ENCODE results near the gene FCF1. TPM values are rescaled to one million over a fixed set of nuclear protein-coding genes. Genes with fewer than 3 reads are reported as not detected.
"Not testable (repeated sequence)": the region's sequence is repeated elsewhere in the genome, so short reads cannot be mapped to it uniquely, and the experiment has no call there.

The FCF1 gene
- total RNA-seq, 1 donor from 2014 or later, result 68.2 TPM

GRCh38 chr14:74754899-74755298 is 42.0 kb downstream of the FCF1 start:
- Mint-ChIP-seq H3K4me1 (ENCODE audit: low read depth) (no peaks in the 10 kb centered on the region), H3K27me3 (ENCODE audit: insufficient read depth) (no peaks in the 10 kb centered on the region), H3K27ac (no peak overlapping the region), H3K4me3 (no peak overlapping the region), H3K36me3 (ENCODE audit: low read depth) (peaks cover 2% of the 10 kb centered on the region), H3K9me3 (peaks cover 16% of the 10 kb centered on the region)
- DNase-seq (ENCODE audit: low spot score), result no peak
- intact Hi-C loops (cut with micrococcal nuclease), result no loop called here

GRCh38 chr14:74756326-74756725 is 43.4 kb downstream of the FCF1 start:
- DNase-seq (ENCODE audit: low spot score), result no peak
- Mint-ChIP-seq H3K27me3 (ENCODE audit: insufficient read depth) (peaks cover 1% of the 10 kb centered on the region), H3K9me3 (peaks cover 16% of the 10 kb centered on the region), H3K4me3 (no peak overlapping the region), H3K27ac (no peak overlapping the region), H3K36me3 (ENCODE audit: low read depth) (peaks cover 2% of the 10 kb centered on the region), H3K4me1 (ENCODE audit: low read depth) (no peaks in the 10 kb centered on the region)
- intact Hi-C loops (cut with micrococcal nuclease), result no loop called here

- H3K27me3 Mint-ChIP-seq (ENCODE audit: insufficient read depth); intact Hi-C loops (cut with micrococcal nuclease); DNase-seq (ENCODE audit: low spot score); H3K36me3 Mint-ChIP-seq (ENCODE audit: low read depth); H3K27ac Mint-ChIP-seq; H3K4me1 Mint-ChIP-seq (ENCODE audit: low read depth); H3K4me3 Mint-ChIP-seq; H3K9me3 Mint-ChIP-seq: not testable (repeated sequence)
Measured at GRCh38 chr14:74758505-74758904, 45.6 kb downstream of the FCF1 start.

DNA sequence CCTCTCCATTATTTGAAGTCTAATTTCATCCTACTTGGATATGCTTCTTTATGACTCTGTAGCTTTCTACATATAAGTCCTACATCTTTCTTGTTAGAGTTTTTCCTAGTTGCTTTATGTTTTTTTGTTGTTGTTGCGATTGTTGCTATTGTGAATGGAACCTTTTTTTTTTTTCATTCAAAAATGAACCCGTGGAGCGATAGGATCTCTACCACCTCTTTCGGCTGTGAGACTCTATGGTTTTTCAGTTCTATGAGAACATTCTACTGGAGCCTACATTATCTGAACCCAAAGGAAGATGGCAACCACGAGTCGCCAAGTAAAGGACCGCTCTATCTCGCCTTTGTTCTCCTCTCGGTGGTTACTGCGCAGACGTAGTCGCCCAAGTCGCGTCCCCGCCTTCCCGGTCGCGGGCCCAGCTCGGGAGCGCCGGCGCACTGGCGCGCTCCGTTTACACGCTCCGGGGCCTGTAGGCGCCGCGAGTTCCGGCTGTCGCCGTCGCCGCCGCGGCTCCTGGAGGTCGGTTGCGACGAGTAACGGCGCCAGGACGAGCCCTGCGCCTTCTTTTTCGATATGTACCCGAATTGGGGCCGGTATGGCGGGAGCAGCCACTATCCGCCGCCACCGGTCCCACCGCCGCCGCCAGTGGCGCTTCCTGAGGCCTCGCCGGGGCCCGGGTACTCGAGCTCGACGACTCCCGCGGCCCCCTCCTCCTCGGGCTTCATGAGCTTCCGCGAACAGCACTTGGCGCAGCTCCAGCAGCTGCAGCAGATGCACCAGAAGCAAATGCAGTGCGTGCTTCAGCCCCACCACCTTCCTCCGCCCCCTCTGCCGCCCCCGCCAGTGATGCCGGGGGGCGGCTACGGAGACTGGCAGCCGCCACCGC is 50.2 kb downstream of the FCF1 start, which contains the start of gene YLPM1:
Gene YLPM1, plus strand, starts transcription at position 400 of the 886 bp plus-strand sequence. Its CDS starts 174 bp downstream, at position 574.
- DNase-seq (ENCODE audit: low spot score), result peak; percentile 92
- intact Hi-C loops (cut with micrococcal nuclease), result loop anchor here (1.0 to 10.0 kb wide), 13 partner anchors 30 to 1224 kb away; partner anchors contain the start of genes ALDH6A1, AREL1, DLST and EIF2B2
- peak within 1 kb of the TSS; percentile 98 for H3K4me3 Mint-ChIP-seq
- peaks cover 17% of the 10 kb centered on the region for H3K36me3 Mint-ChIP-seq (ENCODE audit: low read depth)
- H3K9me3 Mint-ChIP-seq, result no peaks in the 10 kb centered on the region
- H3K4me1 Mint-ChIP-seq (ENCODE audit: low read depth), result peaks cover 43% of the 10 kb centered on the region
- H3K27ac Mint-ChIP-seq, result peak within 1 kb of the TSS; percentile 97
- H3K27me3 Mint-ChIP-seq (ENCODE audit: insufficient read depth), result peaks cover 1% of the 10 kb centered on the region

DNA sequence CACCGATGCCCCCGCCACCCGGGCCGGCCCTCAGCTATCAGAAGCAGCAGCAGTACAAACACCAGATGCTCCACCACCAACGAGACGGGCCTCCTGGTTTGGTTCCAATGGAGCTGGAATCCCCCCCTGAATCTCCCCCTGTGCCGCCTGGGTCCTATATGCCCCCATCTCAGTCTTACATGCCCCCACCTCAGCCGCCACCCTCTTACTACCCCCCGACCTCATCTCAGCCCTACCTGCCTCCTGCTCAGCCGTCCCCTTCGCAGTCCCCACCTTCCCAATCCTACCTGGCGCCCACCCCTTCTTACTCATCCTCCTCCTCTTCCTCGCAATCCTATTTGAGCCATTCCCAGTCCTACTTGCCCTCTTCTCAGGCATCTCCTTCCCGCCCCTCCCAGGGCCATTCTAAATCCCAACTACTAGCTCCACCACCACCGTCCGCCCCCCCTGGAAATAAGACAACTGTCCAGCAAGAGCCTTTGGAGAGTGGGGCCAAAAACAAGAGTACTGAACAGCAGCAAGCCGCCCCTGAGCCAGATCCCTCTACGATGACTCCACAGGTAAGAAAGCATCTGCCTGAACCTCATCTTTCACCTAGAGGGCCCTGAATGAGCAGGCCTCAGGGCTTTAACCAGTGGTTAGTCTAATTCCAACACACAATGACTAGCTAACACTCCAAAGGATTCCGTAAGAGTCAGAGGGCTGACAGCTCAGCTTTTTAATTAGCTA is 51.0 kb downstream of the FCF1 start:
- peak; percentile 10 for DNase-seq (ENCODE audit: low spot score)
- intact Hi-C loops (cut with micrococcal nuclease), result loop anchor here (1.0 to 10.0 kb wide), 13 partner anchors 29 to 1223 kb away; partner anchors contain the start of genes ALDH6A1, AREL1, DLST and EIF2B2
- H3K36me3 Mint-ChIP-seq (ENCODE audit: low read depth), result peaks cover 21% of the 10 kb centered on the region
- peaks cover 49% of the 10 kb centered on the region for H3K4me1 Mint-ChIP-seq (ENCODE audit: low read depth)
- no peaks in the 10 kb centered on the region for H3K9me3 Mint-ChIP-seq
- H3K4me3 Mint-ChIP-seq, result peak overlapping the region; percentile 98
- H3K27ac Mint-ChIP-seq, result peak overlapping the region; percentile 97
- peaks cover 1% of the 10 kb centered on the region for H3K27me3 Mint-ChIP-seq (ENCODE audit: insufficient read depth)

DNA sequence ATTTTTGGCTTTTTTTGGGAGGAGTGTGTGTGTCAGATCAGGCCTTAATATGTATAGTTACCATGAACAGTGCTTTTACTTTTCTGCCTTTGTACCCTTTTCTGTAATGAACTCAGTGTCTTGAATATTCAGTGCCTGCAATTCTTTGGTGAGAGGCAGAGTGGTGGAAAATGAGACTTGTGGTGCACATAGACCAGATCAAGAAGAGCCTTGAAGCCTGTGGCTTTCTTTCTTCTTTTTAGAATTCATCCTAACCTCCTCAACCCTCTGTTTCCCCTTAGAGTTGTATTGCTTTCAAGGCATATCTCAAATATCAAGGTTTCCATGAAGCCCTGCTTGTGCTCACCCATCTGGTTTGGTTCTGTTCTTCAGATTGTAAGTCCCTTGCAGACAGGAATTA is 52.8 kb downstream of the FCF1 start:
- no peaks in the 10 kb centered on the region for H3K9me3 Mint-ChIP-seq
- intact Hi-C loops (cut with micrococcal nuclease), result loop anchor here (10.0 kb wide), 1 partner anchor 539 kb away; no protein-coding TSS in a partner anchor
- H3K36me3 Mint-ChIP-seq (ENCODE audit: low read depth), result peaks cover 21% of the 10 kb centered on the region
- no peak for DNase-seq (ENCODE audit: low spot score)
- H3K27ac Mint-ChIP-seq, result peak overlapping the region; percentile 74
- H3K4me3 Mint-ChIP-seq, result peak overlapping the region; percentile 98
- peaks cover 52% of the 10 kb centered on the region for H3K4me1 Mint-ChIP-seq (ENCODE audit: low read depth)
- H3K27me3 Mint-ChIP-seq (ENCODE audit: insufficient read depth), result no peaks in the 10 kb centered on the region

DNA sequence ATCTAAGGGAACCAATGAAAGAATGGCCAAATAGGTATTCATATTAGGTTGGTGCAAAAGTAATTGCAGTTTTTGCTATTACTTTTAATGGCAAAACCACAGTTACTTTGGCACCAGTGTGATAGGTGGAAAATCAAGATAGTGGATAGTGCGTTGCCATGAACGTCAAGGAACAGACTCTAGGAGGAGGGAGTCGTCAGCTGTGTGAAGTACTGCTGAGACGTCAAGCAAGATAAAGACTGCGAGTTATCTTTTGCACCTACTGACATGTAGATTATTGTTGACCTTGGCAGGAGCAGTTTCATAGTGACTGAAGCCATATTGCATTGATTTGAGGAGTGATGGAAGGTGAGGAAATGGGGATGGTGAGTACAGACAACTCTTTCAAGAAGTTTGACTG is 58.5 kb downstream of the FCF1 start:
- intact Hi-C loops (cut with micrococcal nuclease), result no loop called here
- H3K9me3 Mint-ChIP-seq, result no peaks in the 10 kb centered on the region
- no peak for DNase-seq (ENCODE audit: low spot score)
- no peaks in the 10 kb centered on the region for H3K27me3 Mint-ChIP-seq (ENCODE audit: insufficient read depth)
- peaks cover 23% of the 10 kb centered on the region for H3K36me3 Mint-ChIP-seq (ENCODE audit: low read depth)
- peaks cover 35% of the 10 kb centered on the region for H3K4me1 Mint-ChIP-seq (ENCODE audit: low read depth)
- H3K27ac Mint-ChIP-seq, result no peak overlapping the region
- H3K4me3 Mint-ChIP-seq, result no peak overlapping the region

GRCh38 chr14:74784634-74785033 is 71.7 kb downstream of the FCF1 start:
- no peak overlapping the region for H3K4me3 Mint-ChIP-seq
- H3K4me1 Mint-ChIP-seq (ENCODE audit: low read depth), result peaks cover 26% of the 10 kb centered on the region
- DNase-seq (ENCODE audit: low spot score), result no peak
- intact Hi-C loops (cut with micrococcal nuclease), result no loop called here
- H3K9me3 Mint-ChIP-seq, result no peaks in the 10 kb centered on the region
- peaks cover 37% of the 10 kb centered on the region for H3K36me3 Mint-ChIP-seq (ENCODE audit: low read depth)
- H3K27me3 Mint-ChIP-seq (ENCODE audit: insufficient read depth), result no peaks in the 10 kb centered on the region
- H3K27ac Mint-ChIP-seq, result no peak overlapping the region

GRCh38 chr14:74785056-74785613 is 72.2 kb downstream of the FCF1 start:
- Mint-ChIP-seq H3K36me3 (ENCODE audit: low read depth) (peaks cover 37% of the 10 kb centered on the region), H3K4me1 (ENCODE audit: low read depth) (peaks cover 26% of the 10 kb centered on the region), H3K27ac (no peak overlapping the region), H3K27me3 (ENCODE audit: insufficient read depth) (no peaks in the 10 kb centered on the region), H3K9me3 (no peaks in the 10 kb centered on the region), H3K4me3 (no peak overlapping the region)
- intact Hi-C loops (cut with micrococcal nuclease), result no loop called here
- DNase-seq (ENCODE audit: low spot score), result no peak

- peak overlapping the region; percentile 1 for H3K27ac Mint-ChIP-seq
- no peak for DNase-seq (ENCODE audit: low spot score)
- intact Hi-C loops (cut with micrococcal nuclease), result no loop called here
- H3K27me3 Mint-ChIP-seq (ENCODE audit: insufficient read depth), result no peaks in the 10 kb centered on the region
- H3K4me3 Mint-ChIP-seq, result no peak overlapping the region
- H3K4me1 Mint-ChIP-seq (ENCODE audit: low read depth), result peaks cover 32% of the 10 kb centered on the region
- H3K9me3 Mint-ChIP-seq, result no peaks in the 10 kb centered on the region
- peaks cover 32% of the 10 kb centered on the region for H3K36me3 Mint-ChIP-seq (ENCODE audit: low read depth)
Measured at GRCh38 chr14:74786796-74787315, 73.9 kb downstream of the FCF1 start.
